Activated CD4-positive, alpha-beta T cell treated with anti-CD3 and anti-CD28 coated beads for 24 hours (primary cell): ENCODE measurements around the gene WNK1.
A peak's percentile ranks its signal among the peaks of the same experiment; 100 is the strongest.
"Not testable (repeated sequence)": the region's sequence is repeated elsewhere in the genome, so short reads cannot be mapped to it uniquely, and the experiment has no call there.

ENCODE experiments used
- DNase-seq, 2 donors: peaks; one replicate each; pipeline ENCODE4 v3.0.0-alpha.2; 2020; ENCODE audit warnings: low read depth in 2 of 2

Gene WNK1

GRCh38 chr12:751999-752694 lies at the start of gene WNK1:
TSS of gene WNK1 (plus strand) at chr12:752579. CDS start at chr12:753566, 987 bp downstream.
- peak; percentile 93 to 97 for DNase-seq

GRCh38 chr12:704516-705242 lies 47.7 kb upstream of the WNK1 start:
- no peak for DNase-seq

GRCh38 chr12:708084-708483 lies 44.3 kb upstream of the WNK1 start:
- not testable (repeated sequence) for DNase-seq

GRCh38 chr12:709455-710020 lies 42.8 kb upstream of the WNK1 start:
- DNase-seq: no peak

GRCh38 chr12:712172-712863 lies 40.1 kb upstream of the WNK1 start:
- DNase-seq: no peak

GRCh38 chr12:713281-713875 lies 39.0 kb upstream of the WNK1 start:
- DNase-seq: no peak

- DNase-seq: peak; percentile 35 to 36
Observed at GRCh38 chr12:716506-716905, 35.9 kb upstream of the WNK1 start.

GRCh38 chr12:718756-719102 lies 33.6 kb upstream of the WNK1 start:
- no peak for DNase-seq

GRCh38 chr12:720231-720941 lies 32.0 kb upstream of the WNK1 start:
- DNase-seq: no peak

GRCh38 chr12:724194-724855 lies 28.1 kb upstream of the WNK1 start:
- no peak for DNase-seq

- no peak for DNase-seq
Observed at GRCh38 chr12:725076-725475, 27.3 kb upstream of the WNK1 start.

- no peak for DNase-seq
Observed at GRCh38 chr12:726281-727140, 25.9 kb upstream of the WNK1 start.

- no peak for DNase-seq
Observed at GRCh38 chr12:727321-727720, 25.1 kb upstream of the WNK1 start.

- DNase-seq: no peak
Observed at GRCh38 chr12:728781-729180, 23.6 kb upstream of the WNK1 start.

GRCh38 chr12:729221-729620 lies 23.2 kb upstream of the WNK1 start:
- DNase-seq: no peak

- no peak for DNase-seq
Observed at GRCh38 chr12:730550-730949, 21.8 kb upstream of the WNK1 start.

- no peak for DNase-seq
Observed at GRCh38 chr12:737122-737739, 15.1 kb upstream of the WNK1 start.

- DNase-seq: no peak
Observed at GRCh38 chr12:738712-739111, 13.7 kb upstream of the WNK1 start.

GRCh38 chr12:739349-739748 lies 13.0 kb upstream of the WNK1 start:
- no peak for DNase-seq

GRCh38 chr12:740921-741320 lies 11.5 kb upstream of the WNK1 start:
- DNase-seq: no peak
